Measurements from ENCODE around the gene CCDC201. TPM values are rescaled to one million over a fixed set of nuclear protein-coding genes. Genes with fewer than 3 reads are reported as not detected.

CCDC201 gene
- total and polyA plus RNA-seq, 2 of the 4 experiments (the other 2 are of a cell fraction) = not detected

- ChIA-PET POLR2A (ENCODE audit: unreplicated experiment) (no interaction called here), CTCF (no interaction called here)
- no peaks in the 10 kb centered on the region for H3K9me3 ChIP-seq (ENCODE audit: control insufficient read depth, insufficient read depth, low read length)
- H4K20me1 ChIP-seq (ENCODE audit: insufficient read depth, low read length) = peaks cover 4% of the 10 kb centered on the region
- H3K27me3 ChIP-seq (ENCODE audit: control insufficient read depth, insufficient read depth, low read length) = no peaks in the 10 kb centered on the region; the same call in 1 of the 2 replicates
- DNase-seq = no peak
- intact Hi-C loops (cut with micrococcal nuclease) = no loop called here
- no peak overlapping the region for H3K9ac ChIP-seq (ENCODE audit: low read depth, low read length)
- peaks cover 10% of the 10 kb centered on the region; the same call in 1 of the 2 replicates for H3K9me1 ChIP-seq (ENCODE audit: insufficient read depth, low read length)
- H3K27ac ChIP-seq (ENCODE audit: insufficient read depth, low read length) = no peak overlapping the region
- no peak overlapping the region for H3K56ac ChIP-seq (ENCODE audit: extremely low read depth, insufficient read depth, low read length)
- no peak overlapping the region for H4K5ac ChIP-seq (ENCODE audit: low read depth, low read length)
- no peak overlapping the region for H3K14ac ChIP-seq (replicated peaks; ENCODE audit: low read depth, low read length)
- ATAC-seq (ENCODE audit: low read depth) = no peak
- H2BK20ac ChIP-seq (ENCODE audit: low read depth, low read length) = no peak overlapping the region
- 100% methylated on average over 2 of the region's 3 CpGs; no CpG with 5 or more reads in 1 of the 2 experiments for WGBS, 2 experiments (ENCODE audit: extremely low coverage in 2 of 2, insufficient read length in 1 of 2)
- H2BK15ac ChIP-seq (ENCODE audit: low read depth, low read length) = no peak overlapping the region
- in situ Hi-C loops (cut with MboI; ENCODE audit: low sequenced_read_pairs) = loop anchor here (25.0 kb wide), 1 partner anchor 1026 kb away; no protein-coding TSS in a partner anchor
- peaks cover 27% of the 10 kb centered on the region for H3K36me3 ChIP-seq (ENCODE audit: control insufficient read depth, insufficient read depth, low read length)
- no peaks in the 10 kb centered on the region for H3K4me1 ChIP-seq (ENCODE audit: control insufficient read depth, insufficient read depth, low read length)
- H2BK120ac ChIP-seq (ENCODE audit: low read depth, low read length) = no peak overlapping the region
- no peak overlapping the region for H2BK5ac ChIP-seq (ENCODE audit: low read depth, low read length, poor library complexity, severe bottlenecking)
- H3K4me2 ChIP-seq (ENCODE audit: low read depth, low read length) = no peak overlapping the region
- H4K8ac ChIP-seq (ENCODE audit: low read depth in 2 of 2, low read length in 2 of 2) = no peak overlapping the region
- H4K91ac ChIP-seq (ENCODE audit: insufficient read depth, low read depth, low read length) = no peak overlapping the region
- no peak overlapping the region for H2AK9ac ChIP-seq (replicated peaks; ENCODE audit: low read depth, low read length, poor library complexity)
- H2AK5ac ChIP-seq (ENCODE audit: low read depth, low read length) = no peak overlapping the region
- no peak overlapping the region for H2AFZ ChIP-seq (replicated peaks; ENCODE audit: low read length, poor library complexity)
- H3K23ac ChIP-seq (ENCODE audit: low read depth, low read length) = no peak overlapping the region
- H3K79me1 ChIP-seq (ENCODE audit: low read depth in 1 of 2, low read length in 2 of 2) = no peaks in the 10 kb centered on the region
- no peak for TF ChIP-seq MAZ (IDR thresholded peaks at IDR 0.05; ENCODE audit: borderline replicate concordance, low read depth, low read length)
- no peak for TF ChIP-seq CEBPB (IDR thresholded peaks at IDR 0.05; ENCODE audit: low read depth, low read length)
- no peak for TF ChIP-seq SMC3 (IDR thresholded peaks at IDR 0.05; ENCODE audit: low read depth, low read length)
- no peak for TF ChIP-seq NFE2L2 (IDR thresholded peaks at IDR 0.05; ENCODE audit: low read depth, low read length)
- TF ChIP-seq MXI1 (IDR thresholded peaks at IDR 0.05; ENCODE audit: borderline replicate concordance, low read depth, low read length) = no peak
- TF ChIP-seq POLR2A (IDR thresholded peaks at IDR 0.05; ENCODE audit: low read depth, low read length) = no peak
- no peak for TF ChIP-seq BHLHE40 (IDR thresholded peaks at IDR 0.05; ENCODE audit: low read depth, low read length)
- TF ChIP-seq RAD21 (IDR thresholded peaks at IDR 0.05; ENCODE audit: low read length) = no peak
- TF ChIP-seq, protein P1, sequence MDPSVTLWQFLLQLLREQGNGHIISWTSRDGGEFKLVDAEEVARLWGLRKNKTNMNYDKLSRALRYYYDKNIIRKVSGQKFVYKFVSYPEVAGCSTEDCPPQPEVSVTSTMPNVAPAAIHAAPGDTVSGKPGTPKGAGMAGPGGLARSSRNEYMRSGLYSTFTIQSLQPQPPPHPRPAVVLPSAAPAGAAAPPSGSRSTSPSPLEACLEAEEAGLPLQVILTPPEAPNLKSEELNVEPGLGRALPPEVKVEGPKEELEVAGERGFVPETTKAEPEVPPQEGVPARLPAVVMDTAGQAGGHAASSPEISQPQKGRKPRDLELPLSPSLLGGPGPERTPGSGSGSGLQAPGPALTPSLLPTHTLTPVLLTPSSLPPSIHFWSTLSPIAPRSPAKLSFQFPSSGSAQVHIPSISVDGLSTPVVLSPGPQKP (IDR thresholded peaks at IDR 0.05; ENCODE audit: borderline replicate concordance, low read depth, low read length) = no peak
- TF ChIP-seq RFX5 (IDR thresholded peaks at IDR 0.05; ENCODE audit: low read depth, low read length) = no peak
- no peak for TF ChIP-seq FOS (IDR thresholded peaks at IDR 0.05; ENCODE audit: low read depth, low read length)
- TF ChIP-seq MAFK (IDR thresholded peaks at IDR 0.05; ENCODE audit: low read depth, low read length) = no peak
- no peak for TF ChIP-seq USF2 (IDR thresholded peaks at IDR 0.05; ENCODE audit: low read depth, low read length)
- TF ChIP-seq, protein P2, sequence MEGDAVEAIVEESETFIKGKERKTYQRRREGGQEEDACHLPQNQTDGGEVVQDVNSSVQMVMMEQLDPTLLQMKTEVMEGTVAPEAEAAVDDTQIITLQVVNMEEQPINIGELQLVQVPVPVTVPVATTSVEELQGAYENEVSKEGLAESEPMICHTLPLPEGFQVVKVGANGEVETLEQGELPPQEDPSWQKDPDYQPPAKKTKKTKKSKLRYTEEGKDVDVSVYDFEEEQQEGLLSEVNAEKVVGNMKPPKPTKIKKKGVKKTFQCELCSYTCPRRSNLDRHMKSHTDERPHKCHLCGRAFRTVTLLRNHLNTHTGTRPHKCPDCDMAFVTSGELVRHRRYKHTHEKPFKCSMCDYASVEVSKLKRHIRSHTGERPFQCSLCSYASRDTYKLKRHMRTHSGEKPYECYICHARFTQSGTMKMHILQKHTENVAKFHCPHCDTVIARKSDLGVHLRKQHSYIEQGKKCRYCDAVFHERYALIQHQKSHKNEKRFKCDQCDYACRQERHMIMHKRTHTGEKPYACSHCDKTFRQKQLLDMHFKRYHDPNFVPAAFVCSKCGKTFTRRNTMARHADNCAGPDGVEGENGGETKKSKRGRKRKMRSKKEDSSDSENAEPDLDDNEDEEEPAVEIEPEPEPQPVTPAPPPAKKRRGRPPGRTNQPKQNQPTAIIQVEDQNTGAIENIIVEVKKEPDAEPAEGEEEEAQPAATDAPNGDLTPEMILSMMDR (conservative IDR thresholded peaks at IDR 0.05; ENCODE audit: low read depth, low read length) = no peak
- TF ChIP-seq CHD1 (IDR thresholded peaks at IDR 0.05; ENCODE audit: low read depth, low read length) = no peak
- TF ChIP-seq RCOR1 (IDR thresholded peaks at IDR 0.05; ENCODE audit: insufficient replicate concordance, low read length) = no peak
- no peak overlapping the region for H3K18ac ChIP-seq (ENCODE audit: low read depth, low read length)
- BruUV-seq (replicated peaks) = no TSS peak
- dilution Hi-C loops (cut with HindIII; ENCODE audit: low sequenced_read_pairs, unreplicated experiment) = no loop called here
- H3K4me3 ChIP-seq (ENCODE audit: insufficient read depth, low read depth, low read length) = no peak overlapping the region
- no peak overlapping the region for H3K4ac ChIP-seq (ENCODE audit: low read depth, low read length)
Observed at GRCh38 chr7:45910855-45911254, 38.0 kb upstream of the CCDC201 start.

All from IMR-90 (cell line).